ENCODE measurements around the gene CHCHD3.

DNA sequence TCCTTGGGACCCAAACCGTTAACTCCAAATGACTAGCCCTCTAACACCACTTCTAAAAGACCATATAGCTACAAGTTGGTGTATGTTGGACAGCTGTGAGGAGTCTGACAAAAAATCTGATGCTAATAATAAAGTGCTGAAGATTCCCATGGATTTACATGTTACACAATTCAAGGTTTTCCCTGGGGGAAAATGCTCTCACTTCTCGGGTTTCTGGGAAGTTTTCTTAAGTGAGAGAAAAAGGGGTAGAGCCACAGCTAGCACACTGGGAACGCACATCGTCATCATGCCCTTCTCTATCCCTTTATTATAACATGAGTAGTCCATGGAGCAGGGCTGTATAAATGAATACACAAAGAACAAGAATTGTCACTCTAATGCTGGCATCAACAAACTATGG lies 162.1 kb downstream of the CHCHD3 start:
- TF ChIP-seq, protein P1, sequence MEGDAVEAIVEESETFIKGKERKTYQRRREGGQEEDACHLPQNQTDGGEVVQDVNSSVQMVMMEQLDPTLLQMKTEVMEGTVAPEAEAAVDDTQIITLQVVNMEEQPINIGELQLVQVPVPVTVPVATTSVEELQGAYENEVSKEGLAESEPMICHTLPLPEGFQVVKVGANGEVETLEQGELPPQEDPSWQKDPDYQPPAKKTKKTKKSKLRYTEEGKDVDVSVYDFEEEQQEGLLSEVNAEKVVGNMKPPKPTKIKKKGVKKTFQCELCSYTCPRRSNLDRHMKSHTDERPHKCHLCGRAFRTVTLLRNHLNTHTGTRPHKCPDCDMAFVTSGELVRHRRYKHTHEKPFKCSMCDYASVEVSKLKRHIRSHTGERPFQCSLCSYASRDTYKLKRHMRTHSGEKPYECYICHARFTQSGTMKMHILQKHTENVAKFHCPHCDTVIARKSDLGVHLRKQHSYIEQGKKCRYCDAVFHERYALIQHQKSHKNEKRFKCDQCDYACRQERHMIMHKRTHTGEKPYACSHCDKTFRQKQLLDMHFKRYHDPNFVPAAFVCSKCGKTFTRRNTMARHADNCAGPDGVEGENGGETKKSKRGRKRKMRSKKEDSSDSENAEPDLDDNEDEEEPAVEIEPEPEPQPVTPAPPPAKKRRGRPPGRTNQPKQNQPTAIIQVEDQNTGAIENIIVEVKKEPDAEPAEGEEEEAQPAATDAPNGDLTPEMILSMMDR (IDR thresholded peaks at IDR 0.05): no peak
- TF ChIP-seq ZFX (IDR thresholded peaks at IDR 0.05; ENCODE audit: borderline replicate concordance): no peak

All from 22Rv1 (cell line).